ENCODE results near the gene SRPRA.
"Not testable (repeated sequence)": the region's sequence is repeated elsewhere in the genome, so short reads cannot be mapped to it uniquely, and the experiment has no call there.

SRPRA gene

DNA sequence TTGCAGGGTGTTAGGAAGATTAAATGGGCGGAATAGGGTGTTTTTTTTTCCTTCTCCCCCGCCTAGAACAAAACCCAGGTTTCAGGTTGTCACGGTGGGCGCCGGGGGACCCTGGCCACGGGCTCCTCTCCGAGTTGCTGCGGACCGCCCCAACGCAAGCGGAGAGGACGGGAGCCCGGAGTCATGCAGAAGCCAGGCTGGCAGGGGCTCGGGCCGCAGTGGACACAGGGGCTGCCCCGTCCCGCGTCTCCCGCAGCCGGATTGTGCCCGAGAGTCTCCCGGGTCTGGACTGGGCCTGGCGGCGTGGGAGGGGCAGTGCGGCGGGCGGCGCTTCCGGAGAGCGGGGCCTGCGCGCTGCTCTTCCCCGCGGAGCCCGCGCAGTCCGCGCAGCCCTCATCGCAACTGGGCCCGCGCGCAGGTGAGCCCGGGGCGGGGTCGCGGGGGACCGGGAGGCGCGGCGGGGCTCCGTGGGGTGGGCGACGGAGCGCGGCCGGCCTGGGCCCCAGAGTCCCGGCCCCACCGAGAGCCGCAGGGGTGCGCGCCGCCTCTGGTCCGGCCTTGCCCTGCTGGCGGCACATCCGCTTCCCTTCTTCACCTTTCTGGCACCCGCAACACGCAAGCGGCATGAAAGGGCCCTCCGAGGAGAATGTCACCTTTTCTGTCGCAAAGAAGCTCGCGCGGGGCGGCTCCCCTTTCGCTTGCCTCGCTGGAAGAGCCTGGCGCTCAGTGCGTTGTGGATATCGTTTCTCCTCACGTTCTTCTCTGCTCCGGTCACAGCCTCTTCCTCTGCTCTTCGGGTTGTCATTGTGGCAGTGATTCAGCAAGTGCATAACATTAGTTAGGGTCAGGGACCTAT is 14.3 kb upstream of the SRPRA start, which contains the start of gene TIRAP:
TSS of gene TIRAP (plus strand) at position 358 of the 856 bp plus-strand sequence. CDS start 7,802 bp downstream, outside the sequence.
- DNase-seq = peak; percentile 63

DNA sequence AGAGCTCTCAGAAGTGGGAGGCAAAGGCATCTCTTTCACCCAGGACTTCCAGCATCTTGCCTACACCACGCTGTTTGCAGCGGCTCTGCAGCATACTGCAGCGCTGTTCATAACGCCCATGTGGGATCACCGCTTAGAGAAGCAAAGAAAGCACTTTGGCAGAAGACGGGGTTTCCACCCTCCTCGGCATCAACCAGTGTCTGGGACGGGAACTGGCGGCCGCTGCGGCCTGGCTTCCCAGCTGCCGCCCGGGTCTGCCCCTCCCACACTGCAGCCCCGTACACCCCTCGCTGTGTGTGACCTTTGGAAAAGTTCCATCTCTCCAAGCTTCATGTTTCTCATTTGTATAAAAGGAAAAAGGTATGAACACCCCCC is 13.7 kb upstream of the SRPRA start:
- peak; percentile 43 for DNase-seq

DNA sequence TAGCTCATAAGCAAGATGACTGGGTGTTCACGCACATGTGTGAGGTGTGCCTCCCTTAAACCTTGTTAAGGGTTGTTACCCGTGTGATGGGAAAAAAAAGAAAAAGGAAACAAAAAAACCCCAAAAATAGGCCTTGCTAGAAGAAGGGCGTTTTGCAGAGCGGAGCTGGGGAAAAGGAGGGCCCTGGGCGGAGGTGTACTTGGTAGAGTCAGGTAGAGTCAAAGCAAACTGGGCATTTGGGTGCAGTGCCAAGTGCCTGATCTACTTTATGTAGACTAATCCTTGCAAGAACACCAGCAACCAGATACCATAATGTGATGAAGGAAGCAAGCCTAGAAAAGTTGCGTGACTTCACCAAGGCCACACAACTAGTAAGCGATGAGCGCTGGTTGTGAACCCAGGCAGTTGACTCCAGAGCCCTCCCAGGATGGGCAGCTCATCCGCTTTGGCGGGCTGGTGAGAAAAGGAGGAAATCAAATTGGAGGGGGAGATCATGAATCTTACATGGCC is 13.0 kb upstream of the SRPRA start:
- no peak for DNase-seq

DNA sequence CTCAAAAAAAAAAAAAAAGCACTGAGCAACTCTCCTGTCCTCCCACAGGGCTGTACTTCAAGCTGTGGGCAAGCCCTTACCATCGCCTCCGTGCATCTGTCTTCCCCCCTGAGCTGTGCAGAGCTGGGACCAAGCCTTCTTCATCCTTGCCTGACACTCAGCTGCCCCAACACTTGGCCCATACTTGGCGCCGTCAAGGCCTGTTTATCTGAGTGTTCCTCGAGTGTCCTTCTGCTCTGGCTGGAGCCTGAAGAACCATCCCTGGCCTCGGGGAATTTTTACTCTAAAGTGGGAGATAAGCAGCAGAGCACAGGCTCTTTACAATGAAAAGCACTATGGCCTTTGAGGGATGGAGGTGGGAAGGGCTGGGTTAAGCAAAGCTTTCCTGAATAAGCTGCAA is 12.6 kb upstream of the SRPRA start:
- DNase-seq = no peak

DNA sequence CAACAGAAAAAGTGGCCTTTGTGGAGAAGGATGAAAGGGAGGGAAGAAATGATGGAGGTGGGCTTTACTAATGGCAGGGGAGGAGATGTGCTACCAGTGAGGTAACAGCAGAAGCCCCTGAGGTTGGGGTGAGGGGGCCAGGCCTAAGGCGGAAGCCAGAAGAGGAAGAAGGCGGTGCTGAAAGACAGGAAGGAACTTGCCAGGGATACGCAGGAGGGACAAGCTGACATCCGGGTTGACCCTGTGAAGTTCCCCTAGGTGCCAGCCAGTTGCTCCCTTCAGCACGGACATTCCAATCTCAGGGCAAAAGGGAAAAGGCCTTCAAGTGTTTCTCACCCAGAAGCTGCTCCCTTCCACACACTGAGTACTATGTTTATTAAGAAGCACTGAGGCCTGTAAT is 11.9 kb upstream of the SRPRA start:
- DNase-seq = no peak

DNA sequence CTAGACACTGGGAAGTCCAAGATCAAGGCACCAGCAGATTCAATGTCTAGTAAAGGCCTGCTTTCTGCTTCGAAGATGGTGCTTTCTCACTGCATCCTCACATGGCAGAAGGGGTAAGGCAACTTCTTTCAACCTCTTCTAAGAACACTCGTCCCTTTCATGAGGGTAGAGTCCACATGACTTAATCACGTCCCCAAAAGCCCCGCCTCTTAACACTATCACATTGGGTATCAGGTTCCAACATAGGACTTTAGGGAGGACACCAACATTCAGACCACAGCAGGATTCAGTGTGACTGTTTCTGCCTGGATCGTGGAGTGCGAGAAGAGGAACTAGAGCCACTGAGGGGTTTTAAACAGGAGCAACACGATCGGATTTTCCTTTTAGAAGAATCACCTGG is 10.5 kb upstream of the SRPRA start:
- DNase-seq = no peak

DNA sequence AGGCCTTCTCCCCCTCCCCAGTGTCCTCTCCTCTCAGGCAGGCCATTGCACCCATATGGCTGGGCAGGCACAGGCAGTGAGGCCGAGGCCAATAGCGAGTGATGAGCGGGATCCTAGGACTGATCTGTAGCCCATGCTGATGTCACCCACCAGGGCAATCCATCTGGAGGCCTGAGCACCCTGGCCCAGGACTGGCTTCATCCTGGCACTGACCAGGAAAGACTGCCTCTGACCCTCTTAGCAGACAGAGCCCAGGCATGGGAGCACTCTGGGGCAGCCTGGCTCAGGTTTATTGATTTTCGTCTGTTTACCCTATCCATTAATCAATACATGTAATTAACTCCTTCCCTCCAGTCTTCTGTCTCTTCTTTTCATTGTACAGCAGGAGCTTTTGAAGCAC is 9.1 kb upstream of the SRPRA start:
- no peak for DNase-seq

DNA sequence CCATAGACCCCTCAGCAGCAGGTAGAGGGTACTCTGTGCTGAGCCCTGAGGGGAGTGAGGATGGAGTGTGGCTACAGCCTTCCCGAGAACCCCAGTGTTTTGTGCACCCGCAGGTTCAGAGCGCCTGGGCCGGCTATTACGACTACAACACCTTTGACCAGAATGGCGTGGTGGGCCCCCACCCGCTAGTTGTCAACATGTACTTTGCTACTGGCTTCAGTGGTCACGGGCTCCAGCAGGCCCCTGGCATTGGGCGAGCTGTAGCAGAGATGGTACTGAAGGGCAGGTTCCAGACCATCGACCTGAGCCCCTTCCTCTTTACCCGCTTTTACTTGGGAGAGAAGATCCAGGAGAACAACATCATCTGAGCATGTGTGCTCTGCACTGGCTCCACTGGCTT is 8.6 kb upstream of the SRPRA start:
- DNase-seq = no peak

DNA sequence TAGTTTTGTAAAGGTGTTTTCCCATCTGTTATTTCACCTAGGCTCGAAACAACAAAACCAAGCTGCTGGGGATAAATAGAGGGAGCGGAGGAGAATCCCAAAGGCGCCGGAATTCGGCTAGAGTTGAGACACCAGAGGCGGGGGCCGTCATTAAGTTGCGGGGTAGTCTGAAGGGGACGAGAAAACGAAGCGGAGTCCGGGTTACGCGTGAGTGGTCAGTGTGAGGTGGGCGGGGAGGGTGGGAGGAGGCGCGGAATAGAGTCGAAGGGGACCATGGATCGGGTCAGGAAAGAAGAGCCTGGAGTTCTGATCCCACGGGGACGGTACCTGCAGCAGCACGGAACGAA is 361 bp downstream of the SRPRA start:
- DNase-seq = no peak

DNA sequence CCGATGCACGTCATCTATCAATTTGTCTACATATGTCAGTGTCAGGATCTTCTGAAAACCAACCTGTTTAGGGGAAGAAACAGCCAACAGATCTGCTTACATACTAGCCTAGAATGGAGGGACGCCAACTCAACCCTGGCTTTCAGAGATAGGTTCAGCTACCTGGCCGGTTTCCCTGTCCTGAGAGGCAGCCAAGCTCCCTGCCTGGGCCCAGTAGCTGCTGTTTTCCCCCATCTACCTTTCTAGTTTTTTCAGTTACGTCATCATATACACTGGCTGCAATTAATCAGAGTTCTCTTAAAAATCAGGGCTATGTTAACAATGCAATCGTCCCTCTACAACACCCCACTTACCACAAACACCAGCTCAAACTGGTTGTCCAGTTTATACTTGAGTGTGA is 1.0 kb downstream of the SRPRA start:
- DNase-seq = no peak

DNA sequence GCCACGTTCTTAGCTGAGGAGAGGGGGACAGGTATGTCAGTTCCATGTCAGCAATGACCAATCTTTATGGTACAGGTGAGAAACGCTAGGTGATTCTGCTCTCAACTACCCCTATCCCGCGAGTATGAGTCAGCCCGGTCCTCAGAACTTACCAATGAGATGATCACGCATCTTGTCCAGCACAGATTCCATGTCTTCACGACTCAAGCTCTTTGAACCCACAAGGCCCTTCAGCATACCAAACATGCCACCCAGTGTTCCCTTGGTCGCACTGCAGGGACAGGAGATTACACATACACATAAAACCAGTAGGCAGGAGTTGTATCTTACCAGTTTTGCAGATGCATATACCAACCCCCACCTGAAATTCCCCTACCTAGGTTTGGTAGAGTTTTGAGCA is 2.9 kb downstream of the SRPRA start:
- no peak for DNase-seq

DNA sequence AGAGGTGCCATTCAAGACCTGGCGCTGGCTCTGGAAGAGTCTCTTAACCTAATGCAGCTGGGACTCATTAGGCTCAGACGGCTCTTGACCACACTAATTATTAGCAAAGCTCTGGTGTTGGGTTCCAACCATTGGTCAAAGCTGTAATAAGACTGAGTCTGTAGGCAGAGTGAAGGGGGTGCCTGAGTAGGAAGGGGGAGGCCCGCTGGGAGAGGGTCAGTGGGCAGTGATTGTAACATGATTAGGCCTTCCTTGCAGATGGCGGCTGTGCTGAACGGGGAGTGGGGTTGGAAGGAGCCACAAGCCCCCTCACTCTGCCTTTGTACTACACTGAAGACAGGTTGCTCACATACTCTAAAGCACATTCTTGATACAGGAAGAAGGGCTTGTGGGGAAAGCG is 5.2 kb downstream of the SRPRA start:
- DNase-seq = no peak

DNA sequence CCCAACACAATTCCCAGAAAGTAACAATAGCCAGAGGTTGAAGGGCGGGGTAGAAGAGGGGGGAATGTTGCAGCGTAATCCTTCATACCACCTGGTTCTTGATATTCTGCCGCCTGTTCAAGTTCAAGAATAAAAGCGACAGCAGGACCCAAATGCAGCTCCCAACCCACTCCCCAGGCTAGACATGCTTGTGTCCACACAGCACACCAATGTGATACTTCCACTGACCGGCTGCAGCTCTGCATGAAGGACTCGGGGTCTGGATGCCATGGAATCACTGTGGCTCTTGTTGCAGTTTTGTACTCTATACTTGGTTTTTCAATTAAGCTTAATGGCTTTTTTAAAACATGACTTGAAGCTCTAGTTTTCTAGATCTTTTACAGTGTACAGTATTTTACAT is 6.5 kb downstream of the SRPRA start:
- no peak for DNase-seq

DNA sequence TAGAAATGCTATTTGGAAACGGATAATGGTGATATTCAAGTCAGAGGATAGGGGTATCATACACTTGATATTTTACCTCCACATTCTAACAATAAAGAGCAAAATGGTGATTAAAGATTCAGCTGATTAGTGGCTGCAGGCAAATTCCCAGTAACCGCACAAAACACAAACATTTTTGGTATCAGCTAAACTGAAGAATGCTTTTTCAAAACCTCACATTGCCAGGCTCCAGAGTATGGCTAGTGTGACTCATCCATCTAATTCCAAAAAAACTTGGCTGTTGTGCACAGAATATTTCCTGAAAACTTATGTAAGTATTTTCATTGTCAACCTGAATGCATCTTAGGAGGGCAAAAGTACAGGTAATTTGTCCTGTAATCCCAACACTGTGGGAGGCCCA is 10.9 kb downstream of the SRPRA start:
- no peak for DNase-seq

DNA sequence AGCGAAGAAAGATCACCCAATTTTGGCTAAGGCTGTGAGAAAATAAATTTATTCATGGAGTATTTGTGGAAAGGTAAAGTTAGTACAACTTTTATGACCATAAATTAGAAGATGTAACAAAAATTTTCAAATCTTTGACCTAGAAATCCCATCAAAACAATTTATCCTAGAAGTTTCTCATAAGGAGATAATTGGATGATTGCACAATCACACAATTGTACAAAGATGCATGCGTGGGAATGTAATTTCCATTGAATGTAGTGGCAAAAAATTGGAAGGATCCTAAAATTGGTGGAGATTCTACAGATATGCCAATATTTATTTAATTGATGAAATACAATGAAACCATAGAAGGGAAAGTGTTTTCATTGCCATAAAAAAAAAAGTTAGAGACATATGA is 11.6 kb downstream of the SRPRA start:
- no peak for DNase-seq

DNA sequence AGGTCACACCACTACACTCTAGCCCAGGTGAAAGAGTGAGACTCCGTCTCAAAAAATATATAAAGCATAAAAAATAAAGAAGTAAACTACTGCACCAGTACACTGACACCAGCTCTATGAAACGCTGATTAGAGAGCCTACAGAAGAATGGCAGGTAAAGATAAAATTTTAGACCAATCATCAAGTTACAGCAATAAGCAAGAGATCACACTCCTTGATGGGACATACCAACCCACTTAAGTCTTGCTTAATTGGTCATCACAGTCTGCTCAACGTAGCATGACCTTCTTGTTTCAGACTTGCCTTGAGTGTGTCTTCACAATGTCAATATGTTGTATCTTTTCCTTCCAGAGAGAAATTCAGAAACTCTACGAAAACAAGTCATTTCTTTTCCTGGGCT is 12.5 kb downstream of the SRPRA start:
- DNase-seq = no peak

DNA sequence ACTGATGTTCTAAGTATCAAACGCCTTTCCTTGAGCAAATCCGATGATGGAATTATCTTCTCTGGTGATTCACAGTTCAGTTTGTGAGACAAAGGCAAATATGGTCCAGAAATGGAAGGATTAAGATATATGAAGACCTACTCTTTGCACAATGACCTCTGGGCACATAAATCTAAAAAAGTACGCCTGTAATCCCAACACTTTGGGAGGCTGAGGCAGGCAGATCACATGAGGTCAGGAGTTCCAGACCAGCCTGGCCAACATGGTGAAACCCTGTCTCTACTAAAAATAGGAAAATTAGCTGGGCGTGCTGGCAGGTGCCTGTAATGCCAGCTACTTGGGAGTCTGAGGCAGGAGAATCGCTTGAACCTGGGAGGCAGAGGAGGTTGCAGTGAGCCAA is 13.2 kb downstream of the SRPRA start:
- not testable (repeated sequence) for DNase-seq

DNA sequence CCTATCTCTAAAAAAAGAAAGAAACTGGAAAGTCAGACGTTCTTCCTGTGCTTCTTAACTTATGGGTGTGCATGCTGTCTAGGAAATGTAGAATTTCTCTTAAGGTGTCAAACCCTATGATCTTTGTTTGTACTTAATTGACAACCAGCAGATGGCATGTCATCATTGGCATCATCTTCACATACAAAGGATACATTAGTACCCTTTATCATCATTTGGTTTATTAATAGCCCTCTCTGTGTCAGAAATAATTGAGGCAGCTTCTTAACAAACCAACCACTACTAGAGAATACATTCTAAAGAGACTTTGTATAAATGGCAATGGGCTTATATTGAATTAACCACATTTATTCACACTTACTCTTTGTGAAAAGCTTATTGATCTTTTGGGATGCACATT is 13.9 kb downstream of the SRPRA start:
- no peak for DNase-seq

DNA sequence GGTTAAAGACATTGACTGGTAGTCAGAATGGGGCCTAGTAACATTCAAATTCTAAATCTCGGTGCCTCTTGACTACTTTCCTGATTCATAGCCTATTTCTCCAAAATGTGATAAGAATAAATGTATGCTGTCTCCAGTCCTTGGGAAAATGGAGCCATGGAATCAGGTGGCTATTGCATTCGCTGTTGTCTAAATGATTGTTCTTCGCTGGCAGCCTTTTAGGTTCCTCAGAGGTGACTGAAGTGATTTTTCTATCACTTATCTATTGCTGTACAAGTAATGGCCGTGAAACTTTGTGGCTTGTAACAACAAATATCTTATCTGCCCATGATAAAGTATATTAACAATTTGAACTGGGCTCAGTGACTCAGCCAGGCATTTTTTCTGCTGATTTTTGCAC is 15.4 kb downstream of the SRPRA start:
- no peak for DNase-seq

DNA sequence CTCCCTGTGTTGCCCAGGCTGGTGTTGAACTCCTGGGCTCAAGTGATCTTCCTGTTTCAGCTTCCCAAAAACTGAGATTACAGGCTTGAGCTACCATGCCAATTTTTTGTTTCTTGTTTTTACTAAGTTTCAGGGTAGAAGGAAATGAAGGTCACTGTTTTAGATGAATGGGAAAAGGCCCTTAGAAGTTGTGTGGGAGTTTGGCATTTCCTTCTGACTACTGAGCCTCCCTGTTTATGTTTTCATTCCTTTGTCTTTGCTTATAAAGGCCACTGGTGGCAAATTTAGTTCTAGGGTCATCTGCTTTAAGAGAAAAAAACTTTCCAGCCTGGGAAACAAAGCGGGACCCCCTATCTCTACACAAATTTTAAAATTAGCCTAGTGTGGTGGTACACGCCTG is 22.1 kb downstream of the SRPRA start:
- DNase-seq = no peak

DNA sequence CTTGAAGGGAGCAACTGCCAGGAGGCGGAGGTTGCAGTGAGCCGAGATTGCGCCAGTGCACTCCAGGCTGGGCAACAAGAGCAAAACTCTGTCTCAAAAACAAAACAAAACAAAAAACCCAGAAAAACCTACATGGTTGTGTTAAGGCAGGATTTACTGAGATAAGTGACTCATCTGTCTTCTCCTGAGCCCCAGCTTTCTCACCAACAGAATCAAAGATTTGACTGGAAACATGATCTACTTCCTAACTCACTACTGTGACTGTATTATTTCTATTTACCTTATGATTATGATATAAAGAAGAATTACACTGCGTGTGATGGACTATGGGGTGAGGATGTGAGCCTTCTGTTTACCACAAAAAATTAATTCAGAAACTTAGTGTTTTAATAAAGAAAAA is 35.3 kb downstream of the SRPRA start:
- DNase-seq = no peak

DNA sequence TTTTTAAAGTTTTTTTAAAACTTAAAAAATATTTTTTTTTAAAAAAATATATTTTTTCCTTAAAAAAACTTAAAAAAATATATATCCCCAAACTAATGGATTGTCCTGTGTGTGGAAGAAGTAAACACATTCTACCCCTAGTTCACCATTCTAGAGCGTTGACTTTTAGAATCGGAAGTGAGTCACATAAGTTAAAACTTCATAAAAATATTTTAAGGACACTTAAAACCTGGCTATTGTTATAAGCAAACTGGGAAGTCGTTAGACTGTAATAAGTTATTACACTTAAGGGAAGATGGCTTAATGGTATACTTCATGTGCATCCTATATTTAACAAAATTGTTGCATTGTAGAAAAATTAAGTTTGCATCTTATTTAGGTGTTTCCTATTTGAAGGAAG is 36.0 kb downstream of the SRPRA start:
- DNase-seq = no peak

DNA sequence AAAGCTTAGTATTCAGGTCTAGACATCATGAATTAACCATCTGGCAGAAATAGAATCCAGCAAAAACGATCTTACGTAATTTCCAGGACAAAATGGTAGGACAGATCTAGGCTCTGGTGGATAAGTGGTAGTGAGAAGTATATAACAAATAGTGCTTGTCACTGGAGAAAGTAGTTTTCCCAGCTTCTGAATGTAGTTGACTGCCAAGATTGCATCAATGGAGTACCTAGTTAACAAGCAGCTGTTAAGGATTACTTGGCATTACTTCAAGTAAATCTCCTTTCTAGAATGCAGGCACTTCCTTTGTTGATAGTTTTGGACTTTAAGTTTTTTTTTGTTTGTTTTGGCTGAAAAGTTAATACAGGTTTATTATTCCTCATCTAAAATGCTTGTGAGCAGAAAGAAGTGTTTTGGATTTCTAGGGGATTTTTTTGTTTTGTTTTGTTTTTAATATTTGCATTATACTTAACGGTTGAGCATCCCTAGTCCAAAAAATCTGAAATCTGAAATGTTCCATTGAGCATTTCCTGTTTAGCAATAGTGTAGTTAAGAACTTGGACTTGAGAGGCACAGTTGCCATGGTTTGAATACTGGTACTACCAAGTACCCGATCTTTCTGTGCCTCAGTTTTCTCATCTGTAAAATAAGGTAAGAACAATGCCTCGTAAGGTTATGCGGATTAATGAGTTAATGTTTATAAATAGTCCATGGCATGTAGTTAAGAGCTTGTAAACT is 36.8 kb downstream of the SRPRA start:
- no peak for DNase-seq

DNA sequence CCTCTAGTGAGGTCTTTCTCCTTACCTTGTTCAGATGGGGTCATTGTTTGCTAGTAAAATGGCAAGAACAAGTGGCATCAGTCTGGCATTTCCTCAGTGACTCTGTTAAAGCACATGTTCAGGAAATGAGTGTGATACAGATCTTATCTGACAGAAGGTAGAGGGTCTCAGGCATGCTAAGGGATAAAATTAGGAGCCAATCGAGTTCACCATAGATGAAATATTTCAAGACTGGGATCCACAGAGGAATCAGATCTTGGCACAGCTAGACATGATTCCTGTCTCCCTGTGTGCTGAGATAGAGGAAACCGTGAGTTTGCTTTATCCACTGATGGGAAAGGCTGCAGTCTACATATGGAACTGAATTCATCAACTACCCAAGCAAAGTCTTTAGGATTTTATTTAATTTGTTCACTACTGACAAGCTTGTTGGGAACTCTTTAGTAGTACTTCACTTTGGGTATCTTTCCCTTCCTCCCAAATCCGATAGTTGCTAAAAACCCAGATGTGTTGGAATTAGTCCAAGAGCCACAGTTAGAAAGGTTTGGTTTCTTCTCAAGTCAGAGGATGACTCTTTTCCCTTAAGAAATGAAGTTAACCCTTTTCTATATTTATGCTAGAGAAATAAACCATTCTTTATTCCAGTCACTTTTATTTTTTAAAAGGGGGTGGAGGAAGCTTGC is 38.7 kb downstream of the SRPRA start:
- DNase-seq = no peak
